Ovary (tissue), 9 donors: ENCODE results near the gene NAPB. TPM values are rescaled to one million over a fixed set of nuclear protein-coding genes. Genes with fewer than 3 reads are reported as not detected.

Source experiments
- DNase-seq, 5 donors: peaks; one replicate each; pipeline ENCODE4 v3.0.0-alpha.2; 2019 to 2020
- H3K27ac ChIP-seq, 2 donors: fragments of 200-600 bp; one replicate each; pipeline versions ENCODE4 v1.5.1 to v1.8.0; 2019 to 2022
- H3K27me3 ChIP-seq: fragments of 200-600 bp; one replicate; pipeline ENCODE4 v1.8.0; 2022
- H3K36me3 ChIP-seq: fragments of 200-600 bp; sonication (generic); one replicate; pipeline ENCODE4 v1.5.1; 2019
- H3K4me1 ChIP-seq: one replicate; pipeline ENCODE4 v1.8.1; 2013; ENCODE audit warnings: mild to moderate bottlenecking, moderate library complexity; ENCODE audit not compliant: insufficient read depth
- H3K4me3 ChIP-seq: fragments of 200-600 bp; sonication (generic); one replicate; pipeline ENCODE4 v1.5.1; 2017
- H3K9me3 ChIP-seq, 2 donors: fragments of 200-600 bp in 1 of 2; sonication (generic) in 1 of 2; one replicate each; pipeline versions ENCODE4 v1.5.1 to v1.8.1; 2013 to 2019; ENCODE audit warnings: mild to moderate bottlenecking in 1 of 2, moderate library complexity in 1 of 2
- CTCF ChIP-seq, 3 donors: fragments of 450-650 bp in 2 of 3; fragments of 200-600 bp in 1 of 3; IDR thresholded peaks; one replicate each; pipeline versions ENCODE4 v1.5.1 to v1.8.0; 2016 to 2022; ENCODE audit warnings: antibody characterized with exemption in 3 of 3, mild to moderate bottlenecking in 1 of 3
- EP300 ChIP-seq: sonication (generic); formaldehyde crosslinking; IDR thresholded peaks from one replicate; pipeline ENCODE4 v1.6.1; 2017; ENCODE audit warnings: antibody characterized with exemption
- POLR2A ChIP-seq: fragments of 450-650 bp; IDR thresholded peaks from one replicate; pipeline ENCODE4 v1.6.1; 2017; ENCODE audit warnings: antibody characterized with exemption, mild to moderate bottlenecking, moderate library complexity
- WGBS, 3 donors: extraction: QIAGEN DNeasy Blood & Tissue Kit in 1 of 3; methylation state at CpG; one replicate each; pipeline versions ENCODE4 v1.1.5 to v1.1.7; 2013 to 2017; 5-methylcytosine and 5-hydroxymethylcytosine counted together
- intact Hi-C, 4 donors: fragments of 100-400 bp; cut with DNase I; formaldehyde crosslinking; loops; one replicate each; pipeline versions ENCODE4 v1.11.0 to v1.15.1; 2022 to 2023
- polyA plus RNA-seq, 2 donors: library from polyadenylated mRNA; stranded (reverse); fragments of 200-250 nt in 1 of 2; fragments of 350-450 nt in 1 of 2; fragmentation: Illumina TruSeq in 1 of 2; extraction: RNeasy Lipid Tissue Mini Kit (QIAGEN cat#74804) in 1 of 2; gene quantifications; one replicate each; pipeline ENCODE4 v1.2.3, GENCODE V29; 2013 to 2014
- total RNA-seq, 7 donors: library from RNA; depleted of rRNA in 2 of 7; stranded (reverse); fragments of >200 nt in 2 of 7; fragmentation: NEBNext Ultra II Directional in 3 of 7; extraction: Animal tissue kit (Norgen Biotek cat#: 25700) in 3 of 7; gene quantifications; one replicate each; pipeline versions ENCODE4 v1.1.0 to v1.2.4, GENCODE V29; 2016 to 2023
- donor health status: DM: no; HTN: no; CAD: no; lungs with moderate emphysema.
- donor health status: DM: no; HTN: no; CAD: no.
- donor health status: Bipolar disorder and iron deficiency.
- donor health status: DM: yes; HTN: yes; CAD: no.
- donor health status: DM: no; HTN: no; CAD: no.
- donor health status: DM: yes; HTN: yes; CAD: no.

The NAPB gene
- total and polyA plus RNA-seq, 9 donors, result 9.3 to 17.9 (median 12.9) TPM

GRCh38 chr20:23336476-23336875 lies 84.8 kb downstream of the NAPB start:
- intact Hi-C loops, result loop anchor here in 2 of 4 donors (10.0 kb wide), 2 partner anchors 302 to 642 kb away; partner anchors contain the start of gene SSTR4 (in 1 of the 2)
- Histone ChIP-seq H3K27ac (no peak overlapping the region), H3K9me3 (no peaks in the 10 kb centered on the region), H3K27me3 (no peaks in the 10 kb centered on the region), H3K4me1 (no peaks in the 10 kb centered on the region), H3K36me3 (no peaks in the 10 kb centered on the region), H3K4me3 (no peak overlapping the region)
- WGBS, 3 donors, result 91 to 96% (median 95%) methylated on average over 5 of the region's 5 CpGs
- DNase-seq, result no peak
- no peak for TF ChIP-seq EP300

GRCh38 chr20:23335521-23335920 lies 85.8 kb downstream of the NAPB start:
- Histone ChIP-seq H3K4me1 (no peaks in the 10 kb centered on the region), H3K27ac (no peak overlapping the region), H3K9me3 (no peaks in the 10 kb centered on the region), H3K27me3 (no peaks in the 10 kb centered on the region), H3K4me3 (no peak overlapping the region), H3K36me3 (no peaks in the 10 kb centered on the region)
- WGBS, 3 donors, result 93 to 94% (median 94%) methylated on average over 5 of the region's 5 CpGs
- intact Hi-C loops, result loop anchor here in 2 of 4 donors (10.0 kb wide), 2 partner anchors 301 to 641 kb away; partner anchors contain the start of gene SSTR4 (in 1 of the 2)
- no peak for DNase-seq
- TF ChIP-seq EP300, result no peak

- Histone ChIP-seq H3K4me3 (no peak overlapping the region), H3K27me3 (no peaks in the 10 kb centered on the region), H3K36me3 (no peaks in the 10 kb centered on the region), H3K9me3 (no peaks in the 10 kb centered on the region), H3K27ac (no peak overlapping the region), H3K4me1 (no peaks in the 10 kb centered on the region)
- WGBS, 3 donors, result 70 to 73% (median 72%) methylated on average over 3 of the region's 3 CpGs
- no peak for TF ChIP-seq CTCF (IDR thresholded peaks at IDR 0.05)
- TF ChIP-seq EP300, result no peak
- no peak for TF ChIP-seq POLR2A
- intact Hi-C loops, result loop anchor here in 2 of 4 donors (10.0 kb wide), 2 partner anchors 299 to 639 kb away; partner anchors contain the start of gene SSTR4 (in 1 of the 2)
- no peak for DNase-seq
Measured at GRCh38 chr20:23334111-23334510, 87.2 kb downstream of the NAPB start.

- no peaks in the 10 kb centered on the region for H3K36me3 ChIP-seq
- intact Hi-C loops, result loop anchor here in 2 of 4 donors (10.0 kb wide), 2 partner anchors 298 to 638 kb away; partner anchors contain the start of gene SSTR4 (in 1 of the 2)
- H3K4me3 ChIP-seq, result no peak overlapping the region
- H3K27ac ChIP-seq, result no peak overlapping the region
- WGBS, 3 donors, result 78 to 91% (median 79%) methylated on average over 2 of the region's 2 CpGs
- TF ChIP-seq EP300 (no peak), POLR2A (no peak), CTCF (IDR thresholded peaks at IDR 0.05) (no peak)
- H3K27me3 ChIP-seq, result no peaks in the 10 kb centered on the region
- no peak for DNase-seq
- H3K4me1 ChIP-seq, result no peaks in the 10 kb centered on the region
- H3K9me3 ChIP-seq, result no peaks in the 10 kb centered on the region
Measured at GRCh38 chr20:23332467-23332866, 88.8 kb downstream of the NAPB start.

GRCh38 chr20:23331450-23332350 lies 89.6 kb downstream of the NAPB start:
- DNase-seq, result no peak
- Histone ChIP-seq H3K4me1 (no peaks in the 10 kb centered on the region), H3K27ac (no peak overlapping the region), H3K27me3 (no peaks in the 10 kb centered on the region), H3K4me3 (no peak overlapping the region), H3K36me3 (no peaks in the 10 kb centered on the region), H3K9me3 (no peaks in the 10 kb centered on the region)
- intact Hi-C loops, result loop anchor here in 2 of 4 donors (10.0 kb wide), 2 partner anchors 297 to 637 kb away; partner anchors contain the start of gene SSTR4 (in 1 of the 2)
- TF ChIP-seq POLR2A (no peak), CTCF (IDR thresholded peaks at IDR 0.05) (no peak), EP300 (no peak)
- whole genome bisulfite sequencing, 3 donors, result 77 to 83% (median 78%) methylated on average over 8 of the region's 8 CpGs
